Lower lobe of right lung (tissue), 2 donors: ENCODE data around the gene BRCC3. TPM values are rescaled to one million over a fixed set of nuclear protein-coding genes. Genes with fewer than 3 reads are reported as not detected.

Experiments used
- ATAC-seq, 2 donors: fragments of 200-7000 bp; cut with Tn5 transposase; one replicate each; pipeline ENCODE4 v1.9.1; 2020 to 2022; ENCODE audit warnings: mild to moderate bottlenecking in 2 of 2, moderate library complexity in 2 of 2
- DNase-seq: peaks from one replicate; pipeline ENCODE4 v3.0.0-alpha.2; 2020
- H3K27ac ChIP-seq: fragments of 200-600 bp; one replicate; pipeline ENCODE4 v1.8.0; 2022
- H3K27me3 ChIP-seq: fragments of 200-600 bp; one replicate; pipeline ENCODE4 v1.8.0; 2022; ENCODE audit warnings: low read depth
- H3K36me3 ChIP-seq: fragments of 200-600 bp; one replicate; pipeline ENCODE4 v1.8.0; 2022; ENCODE audit warnings: mild to moderate bottlenecking
- H3K4me1 ChIP-seq: fragments of 200-600 bp; one replicate; pipeline ENCODE4 v1.8.0; 2022
- H3K4me3 ChIP-seq: fragments of 200-600 bp; one replicate; pipeline ENCODE4 v1.8.0; 2022; ENCODE audit warnings: mild to moderate bottlenecking
- H3K9me3 ChIP-seq: fragments of 200-600 bp; one replicate; pipeline ENCODE4 v1.8.0; 2022
- intact Hi-C: fragments of 100-400 bp; cut with DNase I; formaldehyde crosslinking; loops from one replicate; pipeline ENCODE4 v1.11.0; 2022
- total RNA-seq: library from RNA; stranded (reverse); fragmentation: NEBNext Ultra II Directional; extraction: Animal tissue kit (Norgen Biotek cat#: 25700); gene quantifications from one replicate; pipeline ENCODE4 v1.2.1, GENCODE V29; 2021
- TF ChIP-seq, protein P1 (sequence below): fragments of 200-600 bp; IDR thresholded peaks from one replicate; pipeline ENCODE4 v1.8.0; 2022; ENCODE audit warnings: antibody characterized with exemption, mild to moderate bottlenecking
- donor health status: DM: no; HTN: yes; CAD: no; lungs with severe emphysema.

The BRCC3 gene
- total RNA-seq, 1 donor from 2014 or later, result 17.3 TPM

DNA sequence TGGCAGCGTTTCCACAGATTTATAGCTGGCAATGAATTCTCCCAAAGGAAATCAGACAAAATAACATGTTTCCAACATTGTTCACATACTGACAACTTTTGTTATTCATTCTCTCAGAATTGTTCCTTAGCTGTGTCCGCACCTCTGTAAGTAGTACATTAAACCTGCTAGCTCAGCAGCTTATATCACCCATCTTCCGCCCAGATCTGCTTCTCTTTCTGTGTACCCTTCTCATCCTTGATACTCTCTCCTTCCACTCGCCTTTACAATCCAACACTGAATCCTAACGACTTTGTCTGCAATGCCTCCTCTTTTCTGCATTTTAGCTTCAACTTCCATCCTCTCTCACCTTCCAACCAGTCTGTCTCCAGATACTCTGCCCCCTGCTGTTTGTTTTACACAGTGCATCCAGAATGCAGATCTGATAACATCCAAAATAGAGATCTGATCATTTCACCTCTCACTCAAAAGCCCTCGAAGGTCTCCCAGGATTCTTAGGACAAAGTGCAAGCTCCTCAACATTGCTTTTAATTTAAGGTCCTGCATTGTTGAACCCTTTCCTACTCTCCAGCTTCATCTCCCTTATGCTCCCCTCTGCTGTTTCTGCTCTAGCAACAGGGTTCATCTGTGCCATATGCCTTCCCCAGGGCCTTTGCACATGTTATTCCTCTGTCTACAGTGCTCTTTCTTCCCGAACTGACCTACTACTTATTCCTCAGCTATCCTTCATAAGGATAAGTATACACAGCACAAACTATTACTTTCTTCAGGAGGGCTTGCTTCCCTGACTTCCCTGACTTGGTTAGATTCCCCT is 77.6 kb downstream of the BRCC3 start:
- H3K4me1 ChIP-seq, result no peaks in the 10 kb centered on the region
- no peaks in the 10 kb centered on the region for H3K27me3 ChIP-seq
- TF ChIP-seq, protein P1, sequence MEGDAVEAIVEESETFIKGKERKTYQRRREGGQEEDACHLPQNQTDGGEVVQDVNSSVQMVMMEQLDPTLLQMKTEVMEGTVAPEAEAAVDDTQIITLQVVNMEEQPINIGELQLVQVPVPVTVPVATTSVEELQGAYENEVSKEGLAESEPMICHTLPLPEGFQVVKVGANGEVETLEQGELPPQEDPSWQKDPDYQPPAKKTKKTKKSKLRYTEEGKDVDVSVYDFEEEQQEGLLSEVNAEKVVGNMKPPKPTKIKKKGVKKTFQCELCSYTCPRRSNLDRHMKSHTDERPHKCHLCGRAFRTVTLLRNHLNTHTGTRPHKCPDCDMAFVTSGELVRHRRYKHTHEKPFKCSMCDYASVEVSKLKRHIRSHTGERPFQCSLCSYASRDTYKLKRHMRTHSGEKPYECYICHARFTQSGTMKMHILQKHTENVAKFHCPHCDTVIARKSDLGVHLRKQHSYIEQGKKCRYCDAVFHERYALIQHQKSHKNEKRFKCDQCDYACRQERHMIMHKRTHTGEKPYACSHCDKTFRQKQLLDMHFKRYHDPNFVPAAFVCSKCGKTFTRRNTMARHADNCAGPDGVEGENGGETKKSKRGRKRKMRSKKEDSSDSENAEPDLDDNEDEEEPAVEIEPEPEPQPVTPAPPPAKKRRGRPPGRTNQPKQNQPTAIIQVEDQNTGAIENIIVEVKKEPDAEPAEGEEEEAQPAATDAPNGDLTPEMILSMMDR, result peak; percentile 46
- no peak overlapping the region for H3K4me3 ChIP-seq
- DNase-seq, result no peak
- H3K27ac ChIP-seq, result no peak overlapping the region
- no peaks in the 10 kb centered on the region for H3K9me3 ChIP-seq
- no peaks in the 10 kb centered on the region for H3K36me3 ChIP-seq
- ATAC-seq, result no peak
- intact Hi-C loops, result no loop called here

GRCh38 chrX:155169881-155170280 is 98.6 kb downstream of the BRCC3 start:
- no peak for ATAC-seq
- Histone ChIP-seq H3K36me3 (no peaks in the 10 kb centered on the region), H3K9me3 (no peaks in the 10 kb centered on the region), H3K27ac (no peak overlapping the region), H3K4me3 (no peak overlapping the region), H3K4me1 (no peaks in the 10 kb centered on the region), H3K27me3 (no peaks in the 10 kb centered on the region)
- intact Hi-C loops, result no loop called here
- TF ChIP-seq, protein P1, result no peak
- DNase-seq, result no peak

Other genes with a start within 250 kb of the BRCC3 start
- not detected for gene SMIM9, start 236.8 kb upstream of the BRCC3 start, total RNA-seq
- 39.6 TPM for gene F8A1, start 185.2 kb upstream of the BRCC3 start, total RNA-seq
- gene F8, start 48.8 kb upstream of the BRCC3 start, total RNA-seq, result 37.5 TPM
- 79.7 TPM for gene FUNDC2, start 44.7 kb upstream of the BRCC3 start, total RNA-seq
- gene CMC4, start 372 bp upstream of the BRCC3 start, total RNA-seq, result 6.9 TPM
- 13.2 TPM for gene MTCP1, start 372 bp upstream of the BRCC3 start, total RNA-seq
- gene VBP1, start 145.0 kb downstream of the BRCC3 start, total RNA-seq, result 32.2 TPM
- 0.95 TPM for gene RAB39B, start 193.0 kb downstream of the BRCC3 start, total RNA-seq